T-helper 17 cell (primary cell): ENCODE results near the gene CAPS. TPM values are rescaled to one million over a fixed set of nuclear protein-coding genes. Genes with fewer than 3 reads are reported as not detected.
A peak's percentile ranks its signal among the peaks of the same experiment; 100 is the strongest.

Source experiments
- ATAC-seq: fragments of 150-1000 bp; cut with Tn5 transposase; 2 replicates; pipeline ENCODE4 v1.10.0; 2021; ENCODE audit warnings: mild to moderate bottlenecking, moderate library complexity
- DNase-seq, 3 donors: peaks; one replicate each; pipeline versions ENCODE4 v3.0.0 to v3.0.0-alpha.2; 2020 to 2021
- H3K9me3 ChIP-seq: one replicate; pipeline ENCODE4 v1.7.0; 2013; ENCODE audit warnings: low read length, mild to moderate bottlenecking; ENCODE audit not compliant: control insufficient read depth, poor library complexity, severe bottlenecking
- H3K27ac Mint-ChIP-seq: one replicate; pipeline ENCODE4 v1.8.0; 2022; ENCODE audit warnings: mild to moderate bottlenecking, moderate library complexity, mixed read lengths
- H3K27me3 Mint-ChIP-seq: one replicate; pipeline ENCODE4 v1.8.0; 2022; ENCODE audit warnings: mixed read lengths
- H3K36me3 Mint-ChIP-seq: one replicate; pipeline ENCODE4 v1.8.0; 2022; ENCODE audit warnings: low read depth, mixed read lengths
- H3K4me1 Mint-ChIP-seq: one replicate; pipeline ENCODE4 v1.8.0; 2022; ENCODE audit warnings: mild to moderate bottlenecking, mixed read lengths
- H3K4me3 Mint-ChIP-seq: one replicate; pipeline ENCODE4 v1.8.0; 2022; ENCODE audit warnings: mild to moderate bottlenecking, moderate library complexity, mixed read lengths
- total RNA-seq, 4 donors: library from RNA in 2 of 4; stranded (reverse) in 2 of 4; gene quantifications; one replicate each; pipeline ENCODE4 v1.2.3 and lab custom pipeline; 2022 to 2026

CAPS gene
- total RNA-seq, 2 donors from 2014 or later, result 41.0 to 47.1 TPM

DNA sequence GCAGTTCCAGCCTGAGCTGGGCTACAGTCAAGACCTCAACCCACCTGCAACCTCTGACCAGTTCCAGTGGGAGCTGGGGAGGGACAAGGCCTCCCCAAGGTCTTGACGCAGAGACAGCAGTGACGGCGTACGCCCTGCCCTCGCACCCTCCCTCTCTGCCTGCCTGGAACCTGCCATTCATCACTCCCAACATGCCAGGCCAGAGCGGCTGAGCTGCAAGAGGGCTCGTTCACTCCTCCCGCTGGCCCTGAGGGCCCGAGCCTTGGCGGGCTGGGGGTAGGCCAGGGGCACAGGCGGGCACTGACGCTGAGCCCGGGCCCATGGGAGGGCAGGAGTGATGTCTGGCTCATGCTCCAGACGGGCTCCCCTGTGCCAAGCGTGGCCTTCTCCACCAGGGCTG lies 18.6 kb upstream of the CAPS start:
- H3K36me3 Mint-ChIP-seq, result no peaks in the 10 kb centered on the region
- DNase-seq (no peak), ATAC-seq (no peak)
- H3K9me3 ChIP-seq, result no peaks in the 10 kb centered on the region
- peaks cover 3% of the 10 kb centered on the region for H3K4me1 Mint-ChIP-seq
- no peak overlapping the region for H3K27ac Mint-ChIP-seq
- no peaks in the 10 kb centered on the region for H3K27me3 Mint-ChIP-seq
- H3K4me3 Mint-ChIP-seq, result no peak overlapping the region

GRCh38 chr19:5895890-5896289 lies 18.2 kb upstream of the CAPS start:
- Mint-ChIP-seq H3K27me3 (no peaks in the 10 kb centered on the region), H3K4me1 (peaks cover 3% of the 10 kb centered on the region), H3K4me3 (no peak overlapping the region), H3K27ac (no peak overlapping the region), H3K36me3 (no peaks in the 10 kb centered on the region)
- DNase-seq, result no peak
- ATAC-seq, result no peak
- H3K9me3 ChIP-seq, result no peaks in the 10 kb centered on the region

DNA sequence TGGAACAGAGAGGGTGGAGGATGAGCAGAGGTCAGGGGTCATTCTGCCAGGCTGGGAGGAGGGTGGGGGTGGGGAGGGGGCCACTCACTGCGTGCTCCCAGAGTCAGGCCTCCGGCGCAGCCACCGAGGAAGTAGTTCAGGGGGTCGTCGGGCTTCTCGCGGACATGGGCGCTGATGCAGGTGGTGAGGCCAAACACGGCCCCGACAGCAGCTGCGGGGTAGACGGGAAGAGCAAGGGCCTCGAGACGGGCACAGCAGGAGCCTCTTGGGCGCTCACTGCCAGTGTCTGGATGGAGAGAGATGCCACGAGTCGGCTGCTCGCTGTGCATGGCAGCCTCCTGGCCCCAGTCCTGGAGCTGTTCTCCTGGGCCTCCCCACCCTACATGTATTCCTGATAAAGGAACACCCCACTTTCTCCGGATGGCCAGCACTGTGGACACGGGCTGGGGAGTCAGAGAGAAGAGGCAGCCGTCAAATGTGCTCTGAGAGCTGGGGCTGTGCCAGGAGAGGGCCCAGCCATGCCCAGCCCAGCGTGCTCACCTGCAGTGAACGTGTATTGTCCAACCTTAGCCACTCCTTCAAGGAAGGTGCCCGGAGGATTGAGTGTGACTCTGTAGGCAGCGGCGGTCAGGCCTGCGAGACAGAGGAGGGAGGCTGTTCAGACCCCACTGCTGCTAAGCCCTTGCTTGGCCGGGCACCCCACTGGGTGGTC lies 17.5 kb upstream of the CAPS start:
- Mint-ChIP-seq H3K27ac (no peak overlapping the region), H3K36me3 (no peaks in the 10 kb centered on the region), H3K4me3 (no peak overlapping the region), H3K4me1 (peaks cover 7% of the 10 kb centered on the region), H3K27me3 (no peaks in the 10 kb centered on the region)
- ATAC-seq, result no peak
- DNase-seq, result no peak
- no peaks in the 10 kb centered on the region for H3K9me3 ChIP-seq

DNA sequence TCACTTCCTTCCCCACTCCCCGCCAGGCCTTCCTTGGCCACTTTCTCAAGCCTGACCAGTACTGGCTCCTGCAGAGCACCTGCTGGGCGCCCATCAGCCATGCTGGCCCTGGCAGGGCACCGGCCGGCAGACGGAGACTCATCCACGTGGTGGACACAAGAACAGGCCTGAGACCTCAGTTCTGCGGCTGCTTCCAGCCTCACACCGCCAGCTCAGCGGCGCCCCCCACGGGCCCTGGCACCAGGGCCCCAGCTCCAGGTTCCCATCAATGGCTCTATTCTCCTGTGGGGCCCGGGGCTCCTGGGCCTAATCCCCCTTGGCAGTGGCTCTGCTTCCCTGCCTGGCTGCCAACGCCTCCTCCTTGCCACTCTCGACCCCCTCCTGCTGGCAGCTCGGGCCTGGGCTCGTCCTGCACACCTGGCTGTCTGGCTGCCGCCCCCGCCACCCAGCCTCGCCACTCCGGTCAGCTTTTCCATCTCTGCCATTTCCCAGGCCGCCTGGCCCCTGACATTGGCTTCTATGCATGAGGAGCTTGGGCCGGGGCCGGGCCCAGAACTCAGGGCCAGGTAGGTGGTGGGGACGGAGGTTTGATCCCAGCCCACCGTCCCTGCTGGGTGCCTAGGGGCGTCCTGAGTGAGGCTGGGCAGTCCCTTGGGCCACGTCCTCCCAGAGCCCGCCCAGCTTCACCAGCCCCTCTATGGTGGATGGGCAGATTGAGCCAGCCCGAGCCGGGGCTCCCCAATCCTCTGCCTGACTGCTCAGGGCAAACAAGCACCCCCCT lies 16.7 kb upstream of the CAPS start:
- no peak for ATAC-seq
- Mint-ChIP-seq H3K4me1 (peaks cover 7% of the 10 kb centered on the region), H3K36me3 (no peaks in the 10 kb centered on the region), H3K4me3 (no peak overlapping the region), H3K27ac (no peak overlapping the region), H3K27me3 (no peaks in the 10 kb centered on the region)
- no peaks in the 10 kb centered on the region for H3K9me3 ChIP-seq
- DNase-seq, result no peak

- no peak for ATAC-seq
- no peak overlapping the region for H3K27ac Mint-ChIP-seq
- no peaks in the 10 kb centered on the region for H3K9me3 ChIP-seq
- no peak for DNase-seq
- H3K4me3 Mint-ChIP-seq, result no peak overlapping the region
- peaks cover 17% of the 10 kb centered on the region for H3K4me1 Mint-ChIP-seq
- H3K27me3 Mint-ChIP-seq, result no peaks in the 10 kb centered on the region
- H3K36me3 Mint-ChIP-seq, result peaks cover 2% of the 10 kb centered on the region
Observed at GRCh38 chr19:5899728-5900526, 14.1 kb upstream of the CAPS start.

DNA sequence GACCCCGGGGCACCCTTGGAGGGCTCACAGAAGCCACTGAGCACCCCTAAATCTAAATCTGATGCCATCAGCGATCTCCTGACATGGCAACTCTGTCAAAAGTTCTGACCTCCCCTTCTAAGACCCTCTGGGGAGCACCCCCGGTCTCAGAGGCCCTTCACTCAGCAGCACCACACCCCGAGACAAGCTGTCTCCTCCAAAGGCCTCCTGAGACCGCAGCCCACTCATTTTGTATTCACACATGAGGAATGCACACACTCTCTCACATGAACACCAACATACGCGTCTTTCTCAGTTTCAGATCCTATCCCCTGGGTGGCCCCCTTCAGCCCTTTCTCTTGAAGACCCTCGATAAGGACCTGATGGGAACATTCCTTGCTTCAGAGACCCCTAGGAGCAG lies 13.1 kb upstream of the CAPS start:
- no peaks in the 10 kb centered on the region for H3K9me3 ChIP-seq
- H3K27me3 Mint-ChIP-seq, result no peaks in the 10 kb centered on the region
- DNase-seq (no peak), ATAC-seq (no peak)
- no peak overlapping the region for H3K4me3 Mint-ChIP-seq
- peaks cover 2% of the 10 kb centered on the region for H3K36me3 Mint-ChIP-seq
- H3K4me1 Mint-ChIP-seq, result peaks cover 17% of the 10 kb centered on the region
- peak overlapping the region; percentile 45 for H3K27ac Mint-ChIP-seq

DNA sequence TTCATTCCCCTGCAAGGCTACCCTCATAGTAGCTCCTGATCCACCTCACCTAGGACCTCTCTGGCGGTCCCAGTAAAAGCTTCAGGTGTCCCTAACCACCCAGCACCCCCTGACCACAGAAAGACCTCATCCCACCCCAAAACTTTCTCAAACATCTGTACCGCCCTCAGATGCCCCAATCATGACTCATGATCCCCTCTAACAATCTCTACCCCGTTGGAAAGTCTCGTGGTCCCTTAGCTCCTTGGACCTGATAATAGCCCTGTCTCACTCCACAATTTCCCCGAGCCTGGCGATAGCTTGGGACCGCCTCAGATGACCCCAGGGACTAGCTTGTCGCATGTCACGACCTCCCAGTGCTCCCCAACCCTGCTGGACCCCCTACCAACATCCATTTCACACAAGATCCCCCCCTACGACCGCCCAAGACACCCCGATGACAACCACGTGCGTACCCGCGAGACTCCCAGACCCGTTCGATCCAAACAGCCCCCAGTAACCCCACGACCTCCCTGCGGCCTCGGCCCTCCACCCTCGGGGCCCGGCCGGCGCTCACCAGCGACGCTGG lies 10.9 kb upstream of the CAPS start:
- ATAC-seq (no peak), DNase-seq (no peak)
- Mint-ChIP-seq H3K4me3 (peak overlapping the region; percentile 97), H3K4me1 (peaks cover 31% of the 10 kb centered on the region), H3K27ac (peak overlapping the region; percentile 98), H3K36me3 (peaks cover 2% of the 10 kb centered on the region), H3K27me3 (no peaks in the 10 kb centered on the region)
- H3K9me3 ChIP-seq, result no peaks in the 10 kb centered on the region

DNA sequence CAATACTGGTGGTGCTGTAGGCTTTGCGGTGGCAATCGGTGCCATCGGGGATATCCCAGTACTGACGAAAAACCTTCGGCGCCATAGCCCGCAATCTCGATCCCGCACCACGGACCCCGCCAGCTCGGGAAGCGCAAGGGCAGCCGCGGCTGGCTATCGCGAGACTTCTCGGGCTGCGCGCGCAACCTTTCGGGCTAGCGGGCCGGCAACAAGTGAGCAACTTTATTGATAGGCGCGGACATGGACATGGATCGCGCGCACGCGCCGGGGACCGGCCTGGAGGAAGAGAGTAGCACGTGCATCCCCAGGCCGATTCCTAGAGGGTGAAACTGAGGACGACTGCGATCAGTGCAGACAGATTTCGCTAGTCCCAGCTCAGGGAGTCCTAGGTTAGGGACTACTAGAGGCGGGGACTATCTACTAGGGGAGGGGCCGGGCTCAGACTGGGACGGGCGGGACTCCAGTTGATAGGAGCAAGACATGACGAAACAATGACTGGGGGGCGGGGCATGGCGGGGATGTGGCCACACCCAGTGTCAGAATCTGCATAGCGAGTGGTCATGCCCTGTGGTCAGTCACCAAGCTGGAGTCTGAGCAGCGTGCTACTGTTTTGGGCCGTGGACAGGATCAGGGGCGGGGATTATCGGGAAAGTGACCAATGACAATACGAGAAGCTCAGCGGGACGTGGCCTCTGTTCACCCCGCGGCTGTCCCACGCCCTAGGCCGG lies 10.3 kb upstream of the CAPS start, which contains the start of gene NDUFA11:
Gene NDUFA11 (minus strand): TSS at position 167 of the 728 bp plus-strand sequence. CDS start 82 bp downstream, at position 85.
- peak; percentile 93 to 96 (median 96) for DNase-seq
- H3K36me3 Mint-ChIP-seq, result peaks cover 2% of the 10 kb centered on the region
- peaks cover 32% of the 10 kb centered on the region for H3K4me1 Mint-ChIP-seq
- no peaks in the 10 kb centered on the region for H3K27me3 Mint-ChIP-seq
- no peaks in the 10 kb centered on the region for H3K9me3 ChIP-seq
- H3K4me3 Mint-ChIP-seq, result peak within 1 kb of the TSS; percentile 97
- peak within 1 kb of the TSS; percentile 98 for H3K27ac Mint-ChIP-seq
- peak; percentile 61 for ATAC-seq

- Mint-ChIP-seq H3K27ac (peak within 1 kb of the TSS; percentile 98), H3K27me3 (no peaks in the 10 kb centered on the region), H3K4me3 (peak within 1 kb of the TSS; percentile 97), H3K4me1 (peaks cover 32% of the 10 kb centered on the region), H3K36me3 (peaks cover 2% of the 10 kb centered on the region)
- H3K9me3 ChIP-seq, result no peaks in the 10 kb centered on the region
- DNase-seq (peak; percentile 99 to 100 (median 100)), ATAC-seq (peak; percentile 82)
Observed at GRCh38 chr19:5904352-5905113, 9.5 kb upstream of the CAPS start, which contains the start of gene VMAC. Gene VMAC, plus strand, starts transcription at chr19:5904872. Its CDS starts 19 bp downstream, at chr19:5904891.

DNA sequence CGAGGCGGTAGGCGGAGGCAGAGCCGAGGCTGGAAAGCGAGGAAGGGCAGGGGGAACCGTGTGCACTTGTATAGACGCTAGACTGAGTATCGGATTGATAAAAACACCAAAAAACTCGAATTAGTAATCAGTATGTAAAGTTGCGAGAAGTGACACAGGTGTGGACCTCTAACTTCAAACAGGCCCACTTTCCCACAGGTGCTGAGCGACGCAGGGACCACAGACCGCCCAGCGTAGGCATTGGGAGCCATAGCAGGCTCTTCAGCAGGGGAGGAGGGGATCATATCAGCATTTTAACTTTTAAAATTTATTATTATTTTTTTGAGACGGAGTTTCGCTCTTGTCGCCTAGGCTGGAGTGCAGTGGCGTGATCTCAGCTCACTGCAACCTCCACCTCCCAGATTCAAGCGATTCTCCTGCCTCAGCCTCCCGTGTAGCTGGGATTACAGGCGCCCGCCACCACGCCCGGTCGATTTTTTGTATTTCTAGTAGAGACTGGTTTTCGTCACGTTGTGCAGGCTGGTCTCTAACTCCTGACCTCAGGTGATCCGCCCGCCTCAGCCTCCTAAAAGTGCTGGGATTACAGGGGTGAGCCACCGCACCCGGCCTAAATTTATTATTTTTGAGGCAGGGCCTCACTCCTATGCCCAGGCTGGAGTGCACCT lies 8.8 kb upstream of the CAPS start:
- no peaks in the 10 kb centered on the region for H3K9me3 ChIP-seq
- Mint-ChIP-seq H3K4me3 (peak overlapping the region; percentile 97), H3K27me3 (no peaks in the 10 kb centered on the region), H3K4me1 (peaks cover 30% of the 10 kb centered on the region), H3K36me3 (peaks cover 2% of the 10 kb centered on the region), H3K27ac (peak overlapping the region; percentile 2)
- DNase-seq, result no peak
- no peak for ATAC-seq

- ATAC-seq (no peak), DNase-seq (no peak)
- H3K9me3 ChIP-seq, result no peaks in the 10 kb centered on the region
- no peaks in the 10 kb centered on the region for H3K27me3 Mint-ChIP-seq
- no peak overlapping the region for H3K4me3 Mint-ChIP-seq
- peaks cover 2% of the 10 kb centered on the region for H3K36me3 Mint-ChIP-seq
- peaks cover 25% of the 10 kb centered on the region for H3K4me1 Mint-ChIP-seq
- no peak overlapping the region for H3K27ac Mint-ChIP-seq
Observed at GRCh38 chr19:5907241-5907640, 6.8 kb upstream of the CAPS start.
